Right lobe of liver (tissue), 4 donors: ENCODE measurements around the gene CD46.

Experiments
- POLR2A ChIP-seq: fragments of 450-650 bp; IDR thresholded peaks from one replicate; pipeline ENCODE4 v1.6.1; 2017; ENCODE audit warnings: antibody characterized with exemption, mild to moderate bottlenecking
- TF ChIP-seq, protein P1 (sequence below), 4 donors: fragments of 200-600 bp in 3 of 4; fragments of 450-650 bp in 1 of 4; IDR thresholded peaks; one replicate each; pipeline versions ENCODE4 v1.5.1 to v1.8.0; 2016 to 2022; ENCODE audit warnings: antibody characterized with exemption in 4 of 4, mild to moderate bottlenecking in 2 of 4
- donor health status: DM: no; HTN: no; CAD: no.
- donor health status: DM: no; HTN: no; CAD: no.
- donor health status: DM: no; HTN: yes; CAD: no.

DNA sequence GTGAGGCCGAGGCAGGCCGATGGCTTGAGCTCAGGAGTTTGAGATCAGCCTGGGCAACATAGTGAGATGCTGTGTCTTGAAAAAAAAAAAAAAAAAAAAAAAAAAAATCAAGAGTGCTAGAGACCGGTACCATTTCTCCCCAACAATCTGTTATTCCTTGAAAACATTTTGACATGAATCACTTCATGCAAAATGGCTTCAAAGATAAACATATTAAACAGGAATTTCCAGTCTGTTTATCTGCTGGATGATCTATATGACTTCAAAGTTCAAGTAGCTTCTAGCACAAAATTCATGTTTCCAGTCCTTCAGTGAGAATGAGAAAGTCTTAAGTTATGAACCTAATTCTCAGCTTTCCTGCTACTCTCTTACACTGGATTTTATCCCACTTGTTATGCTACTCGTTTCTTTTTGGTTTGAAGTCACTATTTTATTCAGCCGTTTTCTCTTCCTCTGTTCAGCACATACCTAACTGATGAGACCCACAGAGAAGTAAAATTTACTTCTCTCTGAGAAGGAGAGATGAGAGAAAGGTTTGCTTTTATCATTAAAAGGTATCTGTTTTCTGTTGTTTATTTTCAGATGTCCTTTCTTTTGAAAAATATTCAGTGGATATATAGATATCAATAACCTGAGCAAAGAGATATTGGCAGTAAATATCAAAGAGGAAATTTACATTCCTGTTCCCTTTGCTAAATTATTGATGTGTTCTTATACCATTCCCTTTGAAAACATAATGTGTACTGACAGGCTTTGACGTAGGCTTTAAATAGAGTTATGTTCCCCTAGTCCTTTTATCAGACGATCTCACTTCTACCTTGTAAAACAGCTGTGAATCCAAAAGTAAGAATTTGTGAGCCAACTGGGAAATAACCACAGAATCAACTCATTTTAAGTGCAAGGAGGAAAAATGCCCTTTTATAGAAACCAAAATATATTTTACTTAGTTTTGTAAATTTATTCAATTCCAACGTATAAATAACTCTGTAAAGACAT, 38.2 kb downstream of the CD46 start:
- TF ChIP-seq, protein P1, sequence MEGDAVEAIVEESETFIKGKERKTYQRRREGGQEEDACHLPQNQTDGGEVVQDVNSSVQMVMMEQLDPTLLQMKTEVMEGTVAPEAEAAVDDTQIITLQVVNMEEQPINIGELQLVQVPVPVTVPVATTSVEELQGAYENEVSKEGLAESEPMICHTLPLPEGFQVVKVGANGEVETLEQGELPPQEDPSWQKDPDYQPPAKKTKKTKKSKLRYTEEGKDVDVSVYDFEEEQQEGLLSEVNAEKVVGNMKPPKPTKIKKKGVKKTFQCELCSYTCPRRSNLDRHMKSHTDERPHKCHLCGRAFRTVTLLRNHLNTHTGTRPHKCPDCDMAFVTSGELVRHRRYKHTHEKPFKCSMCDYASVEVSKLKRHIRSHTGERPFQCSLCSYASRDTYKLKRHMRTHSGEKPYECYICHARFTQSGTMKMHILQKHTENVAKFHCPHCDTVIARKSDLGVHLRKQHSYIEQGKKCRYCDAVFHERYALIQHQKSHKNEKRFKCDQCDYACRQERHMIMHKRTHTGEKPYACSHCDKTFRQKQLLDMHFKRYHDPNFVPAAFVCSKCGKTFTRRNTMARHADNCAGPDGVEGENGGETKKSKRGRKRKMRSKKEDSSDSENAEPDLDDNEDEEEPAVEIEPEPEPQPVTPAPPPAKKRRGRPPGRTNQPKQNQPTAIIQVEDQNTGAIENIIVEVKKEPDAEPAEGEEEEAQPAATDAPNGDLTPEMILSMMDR (IDR thresholded peaks at IDR 0.05), result no peak
- TF ChIP-seq POLR2A, result no peak
